ENCODE results near the gene ERICH6.

The ERICH6 gene

GRCh38 chr3:150613709-150614480 is 89.8 kb downstream of the ERICH6 start:
- DNase-seq (ENCODE audit: low read depth in 2 of 2): no peak

GRCh38 chr3:150613034-150613433 is 90.7 kb downstream of the ERICH6 start:
- DNase-seq (ENCODE audit: low read depth in 2 of 2): no peak

- DNase-seq (ENCODE audit: low read depth in 2 of 2): no peak
Measured at GRCh38 chr3:150612494-150612893, 91.2 kb downstream of the ERICH6 start.

GRCh38 chr3:150611666-150612065 is 92.1 kb downstream of the ERICH6 start:
- no peak for DNase-seq (ENCODE audit: low read depth in 2 of 2)

- DNase-seq (ENCODE audit: low read depth in 2 of 2): no peak
Measured at GRCh38 chr3:150610785-150611184, 92.9 kb downstream of the ERICH6 start.

- no peak for DNase-seq (ENCODE audit: low read depth in 2 of 2)
Measured at GRCh38 chr3:150609988-150610387, 93.7 kb downstream of the ERICH6 start.
